VCaP (cell line): Measurements from ENCODE around the gene PPP1R9B.

Experiments
- H3K27ac ChIP-seq: fragments of 450-650 bp; 2 replicates; pipeline ENCODE4 v1.5.1; 2017
- CTCF ChIP-seq: fragments of 450-650 bp; conservative IDR thresholded peaks from 2 replicates; pipeline ENCODE4 v1.5.1; 2017; ENCODE audit warnings: mild to moderate bottlenecking, moderate library complexity

PPP1R9B gene

DNA sequence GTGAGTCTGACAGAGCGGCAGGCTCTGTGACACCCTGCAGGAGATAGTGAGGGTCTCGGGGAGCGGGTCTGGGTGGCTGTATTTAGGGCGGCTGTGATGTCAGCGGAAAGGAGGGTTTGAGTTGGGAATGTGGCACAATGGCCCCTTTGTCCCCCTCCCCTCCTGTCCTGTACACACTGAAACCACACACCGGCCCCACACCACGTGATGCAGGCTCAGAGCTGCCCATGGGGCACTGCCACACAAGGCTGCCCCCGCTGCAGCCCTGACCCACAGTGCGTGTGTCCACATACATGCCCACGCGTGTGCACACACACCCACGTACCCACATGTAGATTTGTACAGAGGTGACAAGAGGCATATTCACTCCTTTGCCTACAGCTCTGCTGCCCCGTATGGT, 30.7 kb upstream of the PPP1R9B start:
- no peak for TF ChIP-seq CTCF
- no peak overlapping the region for H3K27ac ChIP-seq

GRCh38 chr17:50180620-50181019, 30.1 kb upstream of the PPP1R9B start:
- H3K27ac ChIP-seq = no peak overlapping the region
- TF ChIP-seq CTCF = no peak

GRCh38 chr17:50180111-50180510, 29.6 kb upstream of the PPP1R9B start:
- no peak for TF ChIP-seq CTCF
- no peak overlapping the region for H3K27ac ChIP-seq

- H3K27ac ChIP-seq = no peak overlapping the region; the same call in 1 of the 2 replicates
- peak; percentile 60 for TF ChIP-seq CTCF
These were observed 27.7 kb upstream of the PPP1R9B start for GRCh38 chr17:50177983-50178834.

DNA sequence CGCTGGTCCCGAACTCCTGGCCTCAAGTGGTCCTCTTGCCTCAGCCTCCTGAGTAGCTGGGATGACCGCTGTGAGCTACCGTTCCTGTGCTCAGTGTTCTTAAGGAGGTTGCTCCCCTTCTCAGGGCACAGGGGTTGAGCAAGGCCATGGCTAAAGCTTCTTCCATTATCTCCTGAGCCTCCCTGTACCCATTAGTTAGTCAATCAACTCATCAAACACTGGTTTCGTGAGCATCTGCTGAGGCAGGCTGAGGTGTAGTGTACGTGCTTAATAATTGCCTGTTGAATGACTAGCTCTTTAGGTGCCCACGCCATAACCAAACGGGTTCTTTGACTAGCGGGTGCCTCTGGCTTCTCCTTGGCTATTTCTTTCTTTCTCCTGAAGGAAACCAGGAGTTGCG, 27.0 kb upstream of the PPP1R9B start:
- no peak overlapping the region for H3K27ac ChIP-seq
- TF ChIP-seq CTCF = no peak

DNA sequence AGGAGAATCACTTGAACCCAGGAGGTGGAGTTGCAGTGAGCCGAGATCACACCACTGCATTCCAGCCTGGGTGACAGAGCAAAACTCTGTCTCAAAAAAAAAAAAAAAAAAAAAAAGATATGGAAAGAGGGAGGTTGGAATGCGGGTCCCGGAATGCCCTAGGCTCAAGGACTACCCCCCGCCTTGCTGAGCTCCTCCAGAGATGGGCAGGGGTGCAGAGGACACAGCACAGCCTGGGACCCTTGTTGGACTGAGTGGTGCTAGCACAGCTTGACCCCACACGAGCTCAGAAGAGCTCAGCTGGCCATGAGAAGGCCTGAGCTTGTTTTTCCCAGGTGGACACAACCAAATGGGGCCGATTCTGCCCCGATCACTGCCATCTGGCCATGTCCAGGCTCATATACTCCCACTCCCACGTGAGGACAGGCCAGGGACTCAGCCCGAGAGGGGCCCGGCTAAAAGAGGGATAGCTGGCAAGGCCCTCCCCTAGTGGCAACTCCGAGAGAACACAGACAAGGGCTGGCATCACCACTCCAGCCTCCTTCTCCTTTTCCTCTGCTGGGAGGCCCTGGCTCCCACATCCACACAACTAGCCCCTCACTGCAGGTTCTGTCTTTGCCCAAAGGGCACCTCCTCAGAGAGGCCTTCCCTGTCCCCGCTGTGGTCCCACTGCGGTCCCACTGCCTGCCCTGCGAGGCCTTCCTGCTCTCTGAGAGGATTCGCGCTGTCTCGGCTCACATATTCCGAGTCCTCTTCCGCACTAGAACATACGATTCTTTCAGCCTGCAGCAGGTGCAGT, 26.3 kb upstream of the PPP1R9B start:
- no peak for TF ChIP-seq CTCF

DNA sequence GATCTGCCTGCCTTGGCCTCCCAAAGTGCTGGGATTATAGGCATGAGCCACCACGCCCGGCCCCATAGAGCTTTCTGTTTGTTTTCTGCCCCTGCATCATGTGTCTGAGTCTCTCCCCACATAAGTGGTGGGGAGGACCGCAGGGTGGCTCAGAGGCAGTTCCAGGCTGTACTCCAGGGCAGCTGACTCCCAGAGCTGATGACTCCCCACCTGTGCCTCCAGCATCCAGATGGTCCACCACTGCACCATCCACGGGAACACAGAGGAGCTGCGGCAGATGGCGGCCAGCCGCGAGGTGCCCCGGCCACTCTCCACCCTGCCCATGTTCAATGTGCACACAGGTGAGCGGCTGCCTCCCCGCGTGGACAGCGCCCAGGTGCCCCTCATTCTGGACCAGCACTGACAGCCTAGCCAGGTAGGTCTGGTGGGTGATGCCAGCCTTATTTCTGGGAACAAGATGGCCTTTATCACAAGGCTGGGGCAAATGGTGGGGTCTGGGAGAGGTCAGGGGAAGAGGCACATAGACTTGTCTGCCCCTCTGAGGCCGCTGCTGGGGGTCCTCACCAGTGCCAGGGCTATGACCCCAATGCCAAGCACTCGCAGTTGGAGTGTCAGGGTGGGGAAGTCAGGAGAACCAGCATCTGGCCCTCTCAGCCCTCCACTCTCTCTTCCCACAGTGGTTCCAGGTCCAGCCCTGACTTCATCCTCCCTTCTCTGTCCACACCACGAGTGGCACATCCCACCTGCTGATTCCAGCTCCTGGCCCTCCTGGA, 24.7 kb upstream of the PPP1R9B start:
- no peak overlapping the region for H3K27ac ChIP-seq
- no peak for TF ChIP-seq CTCF

More for the DNA sequence above, 26.3 kb upstream of the PPP1R9B start:
- no peak overlapping the region for H3K27ac ChIP-seq
